GM12874 (cell line): Measurements from ENCODE around the gene DHRS3.

ENCODE experiments used
- CTCF ChIP-seq: IDR thresholded peaks from 2 replicates; pipeline ENCODE4 v1.5.1; 2011; ENCODE audit warnings: low read depth, mild to moderate bottlenecking, control low read depth, low read length, moderate library complexity; ENCODE audit not compliant: insufficient read depth

Gene DHRS3

GRCh38 chr1:12530462-12531178, 87.4 kb downstream of the DHRS3 start:
- no peak for TF ChIP-seq CTCF

- no peak for TF ChIP-seq CTCF
These were observed 88.3 kb downstream of the DHRS3 start for GRCh38 chr1:12529640-12530174.

- TF ChIP-seq CTCF = no peak
These were observed 89.8 kb downstream of the DHRS3 start for GRCh38 chr1:12528021-12528852.

- no peak for TF ChIP-seq CTCF
These were observed 90.4 kb downstream of the DHRS3 start for GRCh38 chr1:12527564-12527963.

GRCh38 chr1:12525311-12526181, 92.5 kb downstream of the DHRS3 start:
- no peak for TF ChIP-seq CTCF

- no peak for TF ChIP-seq CTCF
These were observed 93.7 kb downstream of the DHRS3 start for GRCh38 chr1:12524266-12524665.
